Stimulated activated CD4-positive, alpha-beta T cell treated with anti-CD3 and anti-CD28 coated beads, TNF-alpha, amount 100 ng/mL, for 4 hours (primary cell): Measurements from ENCODE around the gene CAMK2A.

ENCODE experiments used
- DNase-seq, 3 experiments: peaks; one replicate each; pipeline ENCODE4 v3.0.0-alpha.2; 2020; ENCODE audit warnings: low read depth in 3 of 3

The CAMK2A gene

GRCh38 chr5:150184990-150185912, 104.3 kb downstream of the CAMK2A start:
- no peak for DNase-seq

GRCh38 chr5:150184006-150184405, 105.6 kb downstream of the CAMK2A start:
- no peak for DNase-seq

GRCh38 chr5:150183436-150183835, 106.1 kb downstream of the CAMK2A start:
- no peak for DNase-seq

GRCh38 chr5:150182774-150183173, 106.8 kb downstream of the CAMK2A start:
- DNase-seq: no peak

- DNase-seq: no peak
Observed at GRCh38 chr5:150181766-150182545, 107.6 kb downstream of the CAMK2A start.

DNA sequence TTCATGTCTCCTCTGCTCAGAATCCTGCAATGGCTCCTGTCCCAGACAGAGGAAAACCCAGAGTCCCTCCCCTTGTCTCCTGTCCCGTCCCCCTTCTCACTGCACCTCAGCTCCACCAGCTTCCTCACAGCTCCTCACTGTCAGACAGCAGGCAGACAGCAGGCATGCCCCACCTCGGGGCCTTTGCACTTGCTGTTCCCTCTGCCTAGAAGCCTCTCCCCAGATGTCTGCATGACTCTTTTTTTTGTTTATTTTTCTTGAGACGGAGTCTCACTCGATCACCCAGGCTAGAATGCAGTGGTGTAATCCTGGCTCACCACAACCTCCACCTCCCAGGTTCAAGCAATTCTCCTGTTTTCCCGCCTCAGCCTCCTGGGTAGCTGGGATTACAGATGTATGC, 108.5 kb downstream of the CAMK2A start:
- no peak for DNase-seq

DNA sequence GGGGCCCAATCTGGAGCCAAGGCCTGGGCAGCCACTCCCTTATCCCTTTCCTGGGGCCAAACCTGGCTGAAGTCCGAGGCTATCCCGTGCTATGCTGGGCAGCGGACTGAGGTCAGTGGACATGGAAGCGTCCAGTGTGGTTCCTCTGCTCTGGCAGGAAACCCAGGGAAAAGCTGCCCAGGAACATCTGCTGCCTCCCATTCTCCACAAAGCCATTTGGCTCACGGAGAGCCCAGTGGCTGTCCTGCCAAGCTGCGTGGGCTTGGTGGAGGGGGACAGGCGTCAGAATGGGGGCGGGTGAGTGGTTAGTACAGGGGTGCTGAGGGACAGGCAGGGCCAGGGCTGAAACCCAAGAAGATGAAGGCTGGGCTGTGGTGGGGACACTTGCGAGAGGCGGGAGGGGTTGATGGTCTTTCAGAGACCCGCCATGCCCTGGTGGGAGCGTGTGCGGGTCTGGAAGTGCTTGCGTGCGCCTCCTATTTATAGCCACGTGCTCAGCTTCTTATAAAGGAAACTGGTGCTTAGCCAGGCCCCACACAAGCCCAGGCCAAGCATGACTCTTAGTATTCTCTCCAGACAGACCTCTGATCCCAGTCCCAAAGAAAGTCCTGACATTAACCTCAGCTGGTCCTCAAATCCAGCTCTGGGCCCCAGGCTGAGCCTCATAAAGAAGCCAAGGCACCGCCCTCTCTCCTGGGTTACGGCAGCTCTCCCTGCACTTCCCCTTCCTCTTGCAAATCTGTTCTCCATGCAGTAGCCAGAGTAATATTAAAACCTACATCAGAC, 109.1 kb downstream of the CAMK2A start:
- DNase-seq: no peak

- no peak for DNase-seq
Observed at GRCh38 chr5:150179019-150179620, 110.5 kb downstream of the CAMK2A start.

GRCh38 chr5:150178262-150178661, 111.3 kb downstream of the CAMK2A start:
- no peak for DNase-seq

DNA sequence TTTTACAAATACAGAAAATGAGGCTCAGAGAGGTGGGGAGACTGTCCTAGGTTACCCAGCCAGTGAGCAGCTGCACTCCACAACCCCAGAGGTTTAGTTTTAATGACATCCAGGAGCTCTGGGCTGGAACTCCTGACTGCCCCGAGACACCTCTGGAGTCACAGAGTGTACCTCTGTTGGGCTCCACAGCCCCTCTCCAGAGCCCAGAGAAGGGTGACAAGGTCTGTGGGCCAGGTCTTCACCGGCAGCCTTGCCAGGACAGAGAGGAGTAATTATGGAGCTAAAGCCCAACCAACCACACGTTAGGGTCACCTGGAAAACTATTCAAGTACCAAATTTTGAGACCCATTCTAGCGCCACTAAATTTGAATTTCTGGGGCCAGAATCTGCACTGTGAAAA, 111.9 kb downstream of the CAMK2A start:
- no peak for DNase-seq

- no peak for DNase-seq
Observed at GRCh38 chr5:150176745-150177477, 112.7 kb downstream of the CAMK2A start.

GRCh38 chr5:150175536-150175935, 114.0 kb downstream of the CAMK2A start:
- no peak for DNase-seq

GRCh38 chr5:150175076-150175475, 114.5 kb downstream of the CAMK2A start:
- DNase-seq: no peak

DNA sequence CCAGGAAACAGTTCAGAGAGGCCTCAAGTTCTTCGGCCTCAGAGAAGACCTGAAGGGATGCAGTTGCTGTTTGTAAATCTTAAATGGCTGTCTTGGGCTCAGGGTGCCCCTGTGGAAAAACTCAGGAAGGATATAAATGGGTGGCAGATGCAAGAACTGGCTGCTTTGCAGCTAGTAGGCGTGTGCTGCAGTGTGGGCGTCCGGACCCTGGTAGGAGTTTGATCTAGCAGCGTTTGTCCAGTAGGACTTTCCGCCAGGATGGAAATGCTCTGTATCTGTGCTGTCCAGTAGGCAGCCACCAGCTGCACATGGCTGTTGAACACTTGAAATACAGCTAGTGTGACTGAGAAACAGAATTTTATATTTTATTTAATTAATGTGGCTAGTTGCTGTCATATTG, 115.3 kb downstream of the CAMK2A start:
- no peak for DNase-seq

GRCh38 chr5:150173161-150173560, 116.4 kb downstream of the CAMK2A start:
- DNase-seq: no peak

- no peak for DNase-seq
Observed at GRCh38 chr5:150172556-150172955, 117.0 kb downstream of the CAMK2A start.

- no peak for DNase-seq
Observed at GRCh38 chr5:150172145-150172544, 117.4 kb downstream of the CAMK2A start.
